Activated naive CD4-positive, alpha-beta T cell treated with anti-CD3 and anti-CD28 coated beads, Interleukin-2, amount 50 U/mL, for 72 hours (primary cell): ENCODE data around the gene DNMBP. TPM values are rescaled to one million over a fixed set of nuclear protein-coding genes. Genes with fewer than 3 reads are reported as not detected.
"Not testable (repeated sequence)": the region's sequence is repeated elsewhere in the genome, so short reads cannot be mapped to it uniquely, and the experiment has no call there.

Experiments
- ATAC-seq, 2 donors: fragments of 150-1000 bp; cut with Tn5 transposase; 2 replicates each; pipeline ENCODE4 v1.10.0; 2021; ENCODE audit warnings: mild to moderate bottlenecking in 2 of 2, moderate library complexity in 2 of 2
- DNase-seq, 2 donors: peaks; one replicate each; pipeline ENCODE4 v3.0.0; 2021 to 2022; ENCODE audit warnings: low spot score in 2 of 2
- H3K27ac Mint-ChIP-seq, 2 donors: one replicate each; pipeline ENCODE4 v1.8.0; 2022; ENCODE audit warnings: mild to moderate bottlenecking in 2 of 2, mixed read lengths in 2 of 2
- H3K36me3 Mint-ChIP-seq, 2 donors: one replicate each; pipeline ENCODE4 v1.8.0; 2022; ENCODE audit warnings: mixed read lengths in 2 of 2
- H3K9me3 Mint-ChIP-seq, 2 donors: one replicate each; pipeline ENCODE4 v1.8.0; 2022; ENCODE audit warnings: mixed read lengths in 2 of 2
- total RNA-seq, 2 donors: library from RNA; stranded (reverse); gene quantifications; one replicate each; pipeline ENCODE4 v1.2.3, GENCODE V29; 2022

DNMBP gene
- total RNA-seq, 2 donors from 2014 or later, result 3.2 to 3.4 TPM

GRCh38 chr10:99874341-99875085 is 135.2 kb downstream of the DNMBP start:
- no peak overlapping the region for H3K27ac Mint-ChIP-seq
- no peaks in the 10 kb centered on the region for H3K9me3 Mint-ChIP-seq
- ATAC-seq, result no peak
- peaks cover 12 to 30% of the 10 kb centered on the region in 2 donors for H3K36me3 Mint-ChIP-seq
- DNase-seq, result no peak

GRCh38 chr10:99873846-99874245 is 135.9 kb downstream of the DNMBP start:
- Mint-ChIP-seq H3K9me3 (no peaks in the 10 kb centered on the region), H3K36me3 (peaks cover 13 to 26% of the 10 kb centered on the region in 2 donors), H3K27ac (no peak overlapping the region)
- ATAC-seq (no peak), DNase-seq (no peak)

- Mint-ChIP-seq H3K9me3 (peaks cover 5% of the 10 kb centered on the region in 2 donors), H3K36me3 (peaks cover 20 to 28% of the 10 kb centered on the region in 2 donors), H3K27ac (peak overlapping the region in 1 of 2 donors; percentile 11)
- ATAC-seq (peak in 1 of 2 donors; percentile 23), DNase-seq (no peak)
These were observed 137.2 kb downstream of the DNMBP start for GRCh38 chr10:99872367-99873162.

GRCh38 chr10:99870123-99870730 is 139.5 kb downstream of the DNMBP start:
- DNase-seq (peak; percentile 30 to 57), ATAC-seq (peak; percentile 95 to 97)
- Mint-ChIP-seq H3K9me3 (peaks cover 16 to 18% of the 10 kb centered on the region in 2 donors), H3K27ac (peak overlapping the region in 1 of 2 donors; percentile 65), H3K36me3 (peaks cover 23 to 24% of the 10 kb centered on the region in 2 donors)

GRCh38 chr10:99869581-99870122 is 140.1 kb downstream of the DNMBP start:
- H3K27ac Mint-ChIP-seq, result no peak overlapping the region
- H3K9me3 Mint-ChIP-seq, result peaks cover 16 to 18% of the 10 kb centered on the region in 2 donors
- DNase-seq (no peak), ATAC-seq (peak in 1 of 2 donors; percentile 1)
- H3K36me3 Mint-ChIP-seq, result peaks cover 23 to 24% of the 10 kb centered on the region in 2 donors

GRCh38 chr10:99867250-99867649 is 142.5 kb downstream of the DNMBP start:
- ATAC-seq, DNase-seq, H3K27ac Mint-ChIP-seq: not testable (repeated sequence)
- Mint-ChIP-seq H3K36me3 (peaks cover 23 to 24% of the 10 kb centered on the region in 2 donors), H3K9me3 (peaks cover 16 to 18% of the 10 kb centered on the region in 2 donors)

- peaks cover 21 to 22% of the 10 kb centered on the region in 2 donors for H3K36me3 Mint-ChIP-seq
- not testable (repeated sequence) for DNase-seq, ATAC-seq, H3K27ac Mint-ChIP-seq
- H3K9me3 Mint-ChIP-seq, result peaks cover 15 to 17% of the 10 kb centered on the region in 2 donors
These were observed 146.1 kb downstream of the DNMBP start for GRCh38 chr10:99863535-99864240.

- DNase-seq (no peak), ATAC-seq (no peak)
- Mint-ChIP-seq H3K27ac (no peak overlapping the region), H3K36me3 (no peaks in the 10 kb centered on the region), H3K9me3 (no peaks in the 10 kb centered on the region)
These were observed 149.3 kb downstream of the DNMBP start for GRCh38 chr10:99860466-99860865.

GRCh38 chr10:99859585-99859984 is 150.2 kb downstream of the DNMBP start:
- ATAC-seq, result no peak
- DNase-seq, result no peak
- H3K27ac Mint-ChIP-seq, result no peak overlapping the region
- no peaks in the 10 kb centered on the region for H3K9me3 Mint-ChIP-seq
- H3K36me3 Mint-ChIP-seq, result no peaks in the 10 kb centered on the region

GRCh38 chr10:99858849-99859248 is 150.9 kb downstream of the DNMBP start:
- Mint-ChIP-seq H3K27ac (no peak overlapping the region), H3K36me3 (no peaks in the 10 kb centered on the region), H3K9me3 (no peaks in the 10 kb centered on the region)
- ATAC-seq (no peak), DNase-seq (no peak)

GRCh38 chr10:99855479-99856071 is 154.2 kb downstream of the DNMBP start:
- Mint-ChIP-seq H3K9me3 (no peaks in the 10 kb centered on the region), H3K27ac (no peak overlapping the region), H3K36me3 (no peaks in the 10 kb centered on the region)
- no peak for ATAC-seq
- no peak for DNase-seq

GRCh38 chr10:99854860-99855259 is 154.9 kb downstream of the DNMBP start:
- H3K27ac Mint-ChIP-seq, result no peak overlapping the region
- H3K9me3 Mint-ChIP-seq, result no peaks in the 10 kb centered on the region
- no peak for ATAC-seq
- DNase-seq, result no peak
- H3K36me3 Mint-ChIP-seq, result no peaks in the 10 kb centered on the region

- ATAC-seq, result no peak
- Mint-ChIP-seq H3K36me3 (no peaks in the 10 kb centered on the region), H3K27ac (no peak overlapping the region), H3K9me3 (no peaks in the 10 kb centered on the region)
- DNase-seq, result no peak
These were observed 156.1 kb downstream of the DNMBP start for GRCh38 chr10:99853655-99854054.

GRCh38 chr10:99852481-99853213 is 157.1 kb downstream of the DNMBP start:
- no peak for ATAC-seq
- H3K36me3 Mint-ChIP-seq, result no peaks in the 10 kb centered on the region
- no peak for DNase-seq
- no peak overlapping the region for H3K27ac Mint-ChIP-seq
- H3K9me3 Mint-ChIP-seq, result no peaks in the 10 kb centered on the region

- no peak for DNase-seq
- no peaks in the 10 kb centered on the region for H3K9me3 Mint-ChIP-seq
- no peak for ATAC-seq
- no peaks in the 10 kb centered on the region for H3K36me3 Mint-ChIP-seq
- no peak overlapping the region for H3K27ac Mint-ChIP-seq
These were observed 157.9 kb downstream of the DNMBP start for GRCh38 chr10:99851825-99852224.
